Activated T-helper 17 cell treated with anti-CD3 and anti-CD28 coated beads, Interleukin-2, amount 50 U/mL, for 72 hours (primary cell): ENCODE data around the gene TMED5. TPM values are rescaled to one million over a fixed set of nuclear protein-coding genes. Genes with fewer than 3 reads are reported as not detected.
"Not testable (repeated sequence)": the region's sequence is repeated elsewhere in the genome, so short reads cannot be mapped to it uniquely, and the experiment has no call there.

ENCODE experiments used
- ATAC-seq: fragments of 150-1000 bp; cut with Tn5 transposase; replicated peaks from 2 replicates; pipeline ENCODE4 v1.10.0; 2021; ENCODE audit warnings: mild to moderate bottlenecking, moderate library complexity
- H3K27ac Mint-ChIP-seq: one replicate; pipeline ENCODE4 v1.8.0; 2022; ENCODE audit warnings: mixed read lengths
- H3K27me3 Mint-ChIP-seq: one replicate; pipeline ENCODE4 v1.8.0; 2022; ENCODE audit warnings: mixed read lengths
- H3K36me3 Mint-ChIP-seq: one replicate; pipeline ENCODE4 v1.8.0; 2022; ENCODE audit warnings: low read depth, mild to moderate bottlenecking, mixed read lengths
- H3K4me1 Mint-ChIP-seq: one replicate; pipeline ENCODE4 v1.8.0; 2022; ENCODE audit warnings: mixed read lengths
- H3K4me3 Mint-ChIP-seq: one replicate; pipeline ENCODE4 v1.8.0; 2022; ENCODE audit warnings: mild to moderate bottlenecking, mixed read lengths
- H3K9me3 Mint-ChIP-seq: one replicate; pipeline ENCODE4 v1.8.0; 2022; ENCODE audit warnings: mixed read lengths
- total RNA-seq, 2 donors: library from RNA; stranded (reverse); gene quantifications; one replicate each; pipeline ENCODE4 v1.2.3, GENCODE V29; 2022

TMED5 gene
- total RNA-seq: 10 to 100 TPM; 37.6 to 43.1 TPM

DNA sequence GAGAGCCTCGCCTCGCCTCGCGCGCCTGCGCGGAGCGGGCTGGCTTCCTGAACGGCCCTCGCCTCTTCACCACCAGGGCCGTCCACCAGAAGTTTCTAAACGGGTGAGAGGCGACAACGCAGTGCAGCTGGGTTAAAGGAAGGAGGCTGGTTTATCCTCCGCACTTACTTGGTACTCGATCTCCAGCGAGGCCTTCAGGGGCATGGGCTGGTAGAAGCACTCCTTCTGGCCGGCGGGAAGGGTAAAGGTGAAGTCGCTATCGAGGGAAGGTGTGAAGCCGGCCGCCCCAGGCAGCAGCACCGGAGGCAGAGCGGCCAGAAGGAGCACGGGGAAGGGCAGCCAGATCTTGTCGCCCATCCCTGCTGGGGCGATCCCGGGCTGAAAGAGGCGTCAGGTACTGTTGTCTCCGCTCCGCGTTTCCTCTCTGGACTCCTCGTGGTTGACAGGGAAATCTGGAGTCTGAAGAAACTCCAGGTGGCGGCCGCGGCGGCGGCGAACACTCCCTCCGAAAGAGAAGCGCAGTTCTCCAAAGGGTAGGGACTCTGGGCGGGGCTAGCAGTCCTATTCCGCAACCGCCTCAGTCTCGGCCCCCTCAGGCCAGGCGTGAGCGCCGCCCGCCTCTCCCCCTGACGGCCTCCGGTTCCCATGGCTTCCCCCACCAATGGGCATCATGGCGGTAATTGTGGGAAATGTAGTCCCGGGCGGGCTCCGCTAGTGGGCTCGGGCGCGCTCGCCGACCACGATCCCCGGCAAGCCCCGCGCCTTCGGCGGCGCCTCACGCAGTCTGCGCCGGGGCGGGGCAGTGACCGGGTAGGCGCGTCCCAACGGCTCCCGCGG lies at the start of gene TMED5:
TMED5 (minus strand) TSS at position 528 of the 837 bp plus-strand sequence; CDS start at position 357, 171 bp downstream.
- no peaks in the 10 kb centered on the region for H3K27me3 Mint-ChIP-seq
- no peaks in the 10 kb centered on the region for H3K9me3 Mint-ChIP-seq
- ATAC-seq: peak; percentile 82
- peak within 1 kb of the TSS; percentile 85 for H3K4me3 Mint-ChIP-seq
- peaks cover 65% of the 10 kb centered on the region for H3K36me3 Mint-ChIP-seq
- H3K27ac Mint-ChIP-seq: peak within 1 kb of the TSS; percentile 89
- H3K4me1 Mint-ChIP-seq: peaks cover 27% of the 10 kb centered on the region

DNA sequence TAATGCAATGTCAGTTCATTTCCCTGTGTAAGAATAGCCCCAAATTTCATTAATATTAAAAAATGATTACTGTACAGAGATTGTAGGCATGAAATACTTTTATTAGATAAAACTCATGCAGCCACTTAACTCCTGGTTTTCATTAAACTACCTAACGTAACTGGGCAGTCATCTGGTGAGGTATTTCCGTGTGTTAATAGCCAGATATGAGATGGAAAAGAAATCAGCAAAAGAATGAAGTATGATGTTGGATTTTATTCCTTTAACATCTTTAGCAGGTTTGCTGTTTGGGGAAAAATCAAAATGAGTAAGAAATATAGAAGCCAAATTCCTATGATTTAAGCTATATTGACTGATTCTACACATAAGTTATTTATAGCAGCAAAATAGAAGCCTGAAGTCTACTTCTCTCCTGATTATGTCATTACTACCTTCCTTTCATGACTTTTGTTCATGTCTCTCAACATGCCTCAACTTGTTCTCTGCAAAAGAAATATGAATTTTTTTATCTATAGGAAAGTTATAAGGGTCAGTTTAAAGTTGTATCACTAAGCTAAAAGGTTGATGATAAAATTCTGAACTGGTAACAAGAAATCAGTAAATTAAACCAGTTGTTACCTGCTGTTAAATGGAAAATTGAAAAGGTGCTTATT lies 42.9 kb upstream of the TMED5 start:
- no peak for ATAC-seq

DNA sequence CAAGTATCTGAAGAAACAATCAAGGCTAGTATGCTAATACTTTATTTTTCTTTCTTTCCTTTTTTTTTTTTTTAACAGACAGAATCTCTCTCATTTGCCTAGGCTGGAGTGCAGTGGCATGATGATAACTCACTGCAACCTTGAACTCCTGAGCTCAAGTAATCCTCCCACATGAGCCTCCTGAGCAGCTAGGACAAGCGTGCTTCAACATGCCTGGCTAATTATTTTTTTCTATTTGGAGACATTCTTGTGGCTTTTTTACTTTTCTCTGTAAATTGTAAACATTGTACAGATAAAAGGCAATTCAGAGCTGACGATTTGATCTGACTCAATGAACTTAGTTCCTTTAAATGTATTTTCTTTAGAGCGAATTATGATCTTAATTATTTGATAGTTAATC lies 41.7 kb upstream of the TMED5 start:
- H3K27ac Mint-ChIP-seq: no peak overlapping the region
- no peaks in the 10 kb centered on the region for H3K9me3 Mint-ChIP-seq
- H3K4me1 Mint-ChIP-seq: peaks cover 8% of the 10 kb centered on the region
- no peak overlapping the region for H3K4me3 Mint-ChIP-seq
- peaks cover 75% of the 10 kb centered on the region for H3K36me3 Mint-ChIP-seq
- ATAC-seq: no peak
- H3K27me3 Mint-ChIP-seq: no peaks in the 10 kb centered on the region

More for the DNA sequence above, 42.9 kb upstream of the TMED5 start:
- Mint-ChIP-seq H3K27me3 (no peaks in the 10 kb centered on the region), H3K27ac (no peak overlapping the region), H3K36me3 (peaks cover 67% of the 10 kb centered on the region), H3K4me1 (peaks cover 8% of the 10 kb centered on the region), H3K9me3 (no peaks in the 10 kb centered on the region), H3K4me3 (no peak overlapping the region)

DNA sequence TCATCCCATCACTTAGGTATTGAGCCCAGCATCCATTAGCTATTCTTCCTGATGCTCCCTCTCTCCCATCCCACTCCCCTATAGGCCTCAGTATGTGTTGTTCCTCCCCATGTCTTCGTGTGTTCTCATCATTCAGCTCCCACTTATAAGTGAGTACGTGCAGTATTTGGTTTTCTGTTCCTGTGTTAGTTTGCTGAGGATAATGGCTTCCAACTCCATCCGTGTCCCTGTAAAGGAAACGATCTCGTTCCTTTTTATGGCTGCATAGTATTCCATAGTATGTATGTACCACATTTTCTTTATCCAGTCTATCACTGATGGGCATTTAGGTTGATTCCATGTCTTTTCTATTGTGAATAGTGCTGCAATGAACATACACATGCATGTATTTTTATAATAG lies 40.5 kb upstream of the TMED5 start:
- H3K4me1 Mint-ChIP-seq, H3K27me3 Mint-ChIP-seq, H3K4me3 Mint-ChIP-seq, H3K9me3 Mint-ChIP-seq, H3K27ac Mint-ChIP-seq, ATAC-seq: not testable (repeated sequence)
- H3K36me3 Mint-ChIP-seq: peaks cover 75% of the 10 kb centered on the region

DNA sequence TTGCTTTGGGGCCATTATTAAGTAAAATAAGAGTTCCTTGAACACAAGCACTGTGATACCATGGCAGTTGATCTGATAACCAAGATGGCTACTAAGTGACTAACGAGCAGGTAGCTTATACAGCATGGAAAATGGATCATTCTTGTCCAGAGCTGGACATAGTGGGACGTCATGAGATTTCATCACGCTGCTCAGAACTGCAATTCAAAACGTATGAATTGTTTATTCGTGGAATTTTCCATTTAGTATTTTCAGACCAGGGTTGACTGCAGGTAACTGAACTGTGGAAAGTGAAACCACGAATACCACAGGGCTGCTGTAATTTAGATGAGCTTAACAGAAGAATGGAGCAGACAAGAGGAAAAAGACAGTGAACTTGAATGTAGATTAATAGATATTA lies 39.2 kb upstream of the TMED5 start:
- Mint-ChIP-seq H3K36me3 (peaks cover 69% of the 10 kb centered on the region), H3K27ac (peak overlapping the region; percentile 78), H3K27me3 (no peaks in the 10 kb centered on the region), H3K4me3 (peak overlapping the region; percentile 76), H3K9me3 (no peaks in the 10 kb centered on the region), H3K4me1 (peaks cover 8% of the 10 kb centered on the region)
- peak; percentile 58 for ATAC-seq

DNA sequence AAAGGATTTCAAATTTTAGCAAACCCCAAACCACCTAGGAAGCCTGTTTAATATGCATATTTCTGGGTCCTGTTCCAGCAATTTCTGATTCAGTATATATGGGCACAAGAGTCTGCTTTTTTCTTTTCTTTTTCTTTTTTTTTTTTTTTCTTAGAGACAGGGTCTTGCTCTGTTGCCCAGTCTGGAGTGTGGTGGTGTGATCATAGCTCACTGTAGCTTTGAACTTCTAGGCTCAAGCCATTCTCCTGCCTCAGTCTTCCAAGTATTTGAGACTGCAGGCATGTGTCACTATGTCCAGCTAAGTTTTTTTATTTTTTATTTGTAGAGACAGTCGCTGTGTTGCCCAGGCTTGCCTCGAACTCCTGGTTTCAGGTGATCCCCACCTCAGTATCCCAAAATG lies 35.1 kb upstream of the TMED5 start:
- Mint-ChIP-seq H3K9me3 (no peaks in the 10 kb centered on the region), H3K27me3 (no peaks in the 10 kb centered on the region), H3K36me3 (peaks cover 62% of the 10 kb centered on the region), H3K27ac (no peak overlapping the region), H3K4me1 (peaks cover 8% of the 10 kb centered on the region), H3K4me3 (no peak overlapping the region)
- no peak for ATAC-seq

DNA sequence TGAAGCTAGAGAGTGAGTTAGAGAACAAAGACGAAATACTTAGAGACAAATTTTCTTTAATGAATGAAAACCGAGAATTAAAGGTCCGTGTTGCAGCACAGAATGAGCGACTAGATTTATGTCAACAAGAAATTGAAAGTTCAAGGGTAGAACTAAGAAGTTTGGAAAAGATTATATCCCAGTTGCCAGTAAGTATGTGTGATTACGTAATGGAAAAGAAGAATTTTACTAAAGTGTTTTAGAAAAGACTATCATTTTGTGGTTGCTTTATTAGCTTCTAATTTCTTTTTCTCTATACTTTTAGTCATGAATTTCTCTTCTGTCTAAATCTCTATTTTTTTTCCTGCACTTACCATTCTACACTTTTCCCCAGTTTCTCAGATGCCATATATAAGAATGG lies 27.0 kb upstream of the TMED5 start:
- H3K4me3 Mint-ChIP-seq: no peak overlapping the region

DNA sequence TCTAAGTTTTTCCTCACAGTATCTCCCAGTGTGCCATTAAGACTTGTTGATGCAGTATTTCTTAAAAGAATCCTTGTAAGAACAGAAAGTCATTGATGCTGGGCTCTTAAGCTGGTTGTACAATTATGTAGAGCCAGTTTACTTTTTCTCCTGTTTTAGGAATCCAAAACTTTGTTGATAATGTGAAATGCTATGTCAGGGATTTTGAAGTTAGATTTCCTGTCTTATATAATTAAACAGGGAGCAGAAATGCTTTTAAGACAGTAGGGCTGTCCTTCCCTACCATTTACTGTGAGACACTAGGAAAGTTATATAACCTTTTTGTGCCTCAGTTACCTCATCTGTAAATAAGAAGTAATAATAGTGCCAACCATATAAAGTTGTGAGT lies 26.3 kb upstream of the TMED5 start:
- Mint-ChIP-seq H3K9me3 (no peaks in the 10 kb centered on the region), H3K36me3 (peaks cover 46% of the 10 kb centered on the region), H3K4me3 (no peak overlapping the region), H3K27ac (no peak overlapping the region), H3K4me1 (no peaks in the 10 kb centered on the region), H3K27me3 (no peaks in the 10 kb centered on the region)
- no peak for ATAC-seq

More for the DNA sequence above, 27.0 kb upstream of the TMED5 start:
- no peaks in the 10 kb centered on the region for H3K27me3 Mint-ChIP-seq
- ATAC-seq: no peak
- H3K9me3 Mint-ChIP-seq: no peaks in the 10 kb centered on the region
- no peaks in the 10 kb centered on the region for H3K4me1 Mint-ChIP-seq
- H3K36me3 Mint-ChIP-seq: peaks cover 46% of the 10 kb centered on the region
- H3K27ac Mint-ChIP-seq: no peak overlapping the region

DNA sequence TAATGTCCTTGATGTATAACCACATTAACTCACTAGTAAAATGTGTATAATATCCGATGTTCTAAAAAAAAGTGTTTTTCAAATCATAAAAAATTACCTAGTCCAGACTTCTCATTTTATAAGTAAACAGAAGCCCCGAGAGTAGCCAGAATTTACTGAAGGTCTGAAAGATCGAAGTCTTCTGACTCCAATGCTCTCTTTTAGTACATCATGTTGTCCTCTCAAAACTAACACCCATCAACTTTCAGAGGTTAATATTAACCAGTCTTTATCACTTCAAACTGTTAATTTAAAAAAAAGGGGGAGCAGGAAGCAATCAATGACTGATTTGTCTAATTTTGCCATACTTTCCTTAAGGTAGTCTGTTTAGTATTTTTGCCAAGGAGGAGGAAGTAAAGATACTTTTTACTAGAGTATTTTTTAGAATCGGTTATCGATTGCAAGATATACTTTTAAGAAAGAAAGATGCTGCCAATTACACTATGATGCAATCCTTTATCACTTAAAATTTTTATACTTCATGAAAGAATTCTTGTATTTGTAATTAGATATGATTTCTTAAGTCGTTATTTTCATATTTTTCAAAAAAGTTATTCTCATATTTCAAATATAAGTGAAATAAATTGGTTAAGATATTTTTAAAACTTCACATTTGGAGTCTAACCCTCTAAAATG lies 25.8 kb upstream of the TMED5 start:
- H3K9me3 Mint-ChIP-seq: no peaks in the 10 kb centered on the region

DNA sequence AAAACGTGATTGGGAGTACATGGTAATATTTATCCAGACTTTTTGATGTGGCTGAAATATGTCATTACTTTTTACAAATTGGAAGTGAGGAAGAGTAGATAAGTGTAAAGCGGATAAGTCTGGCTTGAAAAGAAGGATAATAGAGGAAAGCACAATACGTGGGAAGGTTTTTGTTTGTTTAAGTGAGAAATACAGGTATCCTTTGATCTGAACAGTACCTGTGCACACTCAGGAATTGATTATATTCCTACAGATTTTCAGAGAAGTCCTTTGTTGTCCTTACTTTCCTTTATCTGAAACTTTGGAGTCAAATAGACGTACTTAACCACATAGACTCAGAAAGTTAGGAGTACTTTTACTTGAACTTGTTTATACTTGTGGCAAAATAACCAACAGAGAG lies 20.5 kb upstream of the TMED5 start:
- Mint-ChIP-seq H3K4me3 (no peak overlapping the region), H3K36me3 (peaks cover 33% of the 10 kb centered on the region), H3K9me3 (no peaks in the 10 kb centered on the region), H3K27ac (no peak overlapping the region), H3K27me3 (no peaks in the 10 kb centered on the region), H3K4me1 (no peaks in the 10 kb centered on the region)
- ATAC-seq: no peak

More for the DNA sequence above, 25.8 kb upstream of the TMED5 start:
- ATAC-seq: no peak
- no peaks in the 10 kb centered on the region for H3K4me1 Mint-ChIP-seq
- H3K27ac Mint-ChIP-seq: no peak overlapping the region
- H3K36me3 Mint-ChIP-seq: peaks cover 47% of the 10 kb centered on the region
- H3K4me3 Mint-ChIP-seq: no peak overlapping the region
- H3K27me3 Mint-ChIP-seq: no peaks in the 10 kb centered on the region

DNA sequence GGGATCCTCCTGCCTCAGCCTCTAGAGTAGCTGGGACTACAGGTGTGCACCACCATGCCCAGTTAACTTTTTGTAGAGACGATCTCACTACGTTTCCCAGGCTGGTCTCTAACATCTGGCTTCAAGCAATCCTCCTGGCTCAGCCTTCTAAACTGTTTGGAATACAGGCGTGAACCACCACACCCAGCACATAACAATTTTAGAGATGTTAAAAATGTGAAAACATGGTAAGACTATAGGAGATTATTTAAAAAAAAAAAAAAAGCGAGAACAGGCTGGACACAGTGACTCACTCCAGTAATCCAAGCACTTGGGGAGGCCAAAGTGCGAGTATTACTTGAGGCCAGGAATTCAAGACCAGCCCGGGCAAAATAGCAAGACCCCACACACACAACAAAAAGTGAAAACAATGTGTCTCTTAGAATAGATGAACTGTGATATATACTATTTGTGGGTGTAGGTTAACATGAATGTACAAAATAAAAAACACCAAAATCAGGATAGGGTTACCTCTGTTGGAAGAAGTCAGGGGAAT lies 19.9 kb upstream of the TMED5 start:
- H3K27me3 Mint-ChIP-seq: no peaks in the 10 kb centered on the region
- H3K9me3 Mint-ChIP-seq: no peaks in the 10 kb centered on the region
- no peak for ATAC-seq

DNA sequence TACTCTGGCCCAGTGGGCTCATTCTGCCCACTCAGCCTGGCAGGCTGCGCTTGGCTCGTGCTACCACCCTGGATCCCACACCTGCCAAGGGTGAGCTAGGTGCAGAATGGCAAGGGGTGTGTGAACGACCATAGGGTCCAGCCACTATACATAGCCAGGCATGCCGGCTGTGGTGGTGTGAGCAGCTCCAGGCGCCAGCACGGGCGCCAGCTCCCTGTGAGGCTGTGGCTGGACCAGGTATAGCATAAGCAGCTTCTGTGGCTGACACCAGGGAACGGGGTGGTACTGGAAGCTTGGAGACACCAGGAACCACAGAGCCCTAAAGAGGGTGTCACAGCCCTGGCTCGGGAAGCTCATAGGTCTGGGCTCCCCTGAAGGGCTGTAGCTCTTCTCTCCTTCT lies 18.9 kb upstream of the TMED5 start:
- Mint-ChIP-seq H3K27ac (no peak overlapping the region), H3K9me3 (no peaks in the 10 kb centered on the region), H3K4me1 (no peaks in the 10 kb centered on the region), H3K36me3 (peaks cover 46% of the 10 kb centered on the region), H3K27me3 (no peaks in the 10 kb centered on the region), H3K4me3 (no peak overlapping the region)
- ATAC-seq: no peak

More for the DNA sequence above, 19.9 kb upstream of the TMED5 start:
- Mint-ChIP-seq H3K36me3 (peaks cover 38% of the 10 kb centered on the region), H3K4me1 (no peaks in the 10 kb centered on the region), H3K27ac (no peak overlapping the region), H3K4me3 (no peak overlapping the region)

DNA sequence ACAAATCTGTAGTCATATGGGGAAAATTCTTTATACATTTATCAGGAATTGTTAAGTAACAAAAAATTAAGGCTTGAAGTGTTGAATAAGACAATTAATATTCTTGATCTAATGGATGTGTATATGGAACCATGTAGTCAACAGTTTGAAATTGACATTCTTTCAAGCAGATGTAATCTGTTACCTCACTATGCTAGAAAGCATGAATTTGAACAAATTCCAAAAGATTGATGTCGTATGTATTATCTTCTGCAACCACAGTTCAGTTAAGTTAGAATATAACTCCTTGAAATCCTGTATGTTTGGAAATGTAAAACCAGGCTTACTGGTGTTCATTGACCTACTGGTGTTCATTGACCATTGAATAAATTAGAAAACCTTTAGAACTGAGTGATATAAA lies 16.4 kb upstream of the TMED5 start:
- no peak overlapping the region for H3K4me3 Mint-ChIP-seq
- no peak overlapping the region for H3K27ac Mint-ChIP-seq
- no peaks in the 10 kb centered on the region for H3K27me3 Mint-ChIP-seq
- ATAC-seq: no peak
- H3K36me3 Mint-ChIP-seq: peaks cover 58% of the 10 kb centered on the region
- H3K4me1 Mint-ChIP-seq: no peaks in the 10 kb centered on the region
- H3K9me3 Mint-ChIP-seq: no peaks in the 10 kb centered on the region

DNA sequence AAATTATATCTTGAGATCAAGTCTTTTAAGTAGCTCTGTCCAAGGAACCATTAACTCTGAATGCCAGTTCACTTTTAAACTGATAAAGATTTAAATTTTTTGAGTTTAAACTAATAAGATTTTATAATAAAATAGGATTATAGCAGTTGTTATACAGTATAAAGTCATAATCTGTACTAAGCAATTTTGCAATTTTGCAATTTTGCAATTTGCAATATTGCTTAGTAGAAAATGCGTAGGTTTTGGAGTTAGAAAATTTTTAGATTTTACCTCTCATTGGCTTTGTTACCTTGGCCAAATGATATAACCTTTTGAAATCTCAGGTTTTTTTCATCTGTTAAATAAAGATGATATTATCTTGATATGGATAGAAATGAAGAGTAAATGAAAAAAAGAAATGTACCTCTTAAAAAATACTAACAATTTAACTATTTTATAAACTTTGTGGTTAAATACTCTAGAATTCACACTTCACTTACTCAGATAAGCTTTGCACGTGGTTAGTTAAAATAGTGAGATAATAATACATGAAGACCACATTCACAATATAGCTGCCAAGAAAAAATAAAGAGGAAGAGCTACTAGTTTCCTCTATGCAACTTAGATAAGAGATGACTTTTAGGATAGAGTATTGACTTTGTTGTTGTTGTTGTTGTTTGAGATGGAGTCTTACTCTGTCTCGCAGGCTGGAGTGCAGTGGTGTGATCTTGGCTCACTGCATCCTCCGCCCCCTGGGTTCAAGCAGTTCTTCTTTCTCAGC lies 14.2 kb upstream of the TMED5 start:
- no peaks in the 10 kb centered on the region for H3K9me3 Mint-ChIP-seq
- H3K27me3 Mint-ChIP-seq: no peaks in the 10 kb centered on the region
- H3K4me3 Mint-ChIP-seq: no peak overlapping the region
- no peak overlapping the region for H3K27ac Mint-ChIP-seq
- H3K36me3 Mint-ChIP-seq: peaks cover 68% of the 10 kb centered on the region
- H3K4me1 Mint-ChIP-seq: peaks cover 7% of the 10 kb centered on the region
- no peak for ATAC-seq
